H54 (cell line): ENCODE data around the gene UGT1A3.

Experiments used
- DNase-seq: peaks from one replicate; pipeline ENCODE4 v3.0.0; 2011; ENCODE audit warnings: low spot score, mixed read lengths; ENCODE audit not compliant: insufficient read length
- FAIRE-seq: peaks from 3 replicates; lab custom pipeline; 2011; peaks lifted over from hg19 to GRCh38; lab: Jason Lieb, UNC
- POLR2A ChIP-seq: IDR thresholded peaks from 2 replicates; pipeline ENCODE4 v1.6.1; 2011; ENCODE audit warnings: low read depth, mild to moderate bottlenecking, low read length

The UGT1A3 gene

GRCh38 chr2:233802132-233802815 lies 73.4 kb downstream of the UGT1A3 start:
- DNase-seq (no peak), FAIRE-seq (no peak)
- no peak for TF ChIP-seq POLR2A

GRCh38 chr2:233803292-233803911 lies 74.6 kb downstream of the UGT1A3 start:
- TF ChIP-seq POLR2A = no peak
- FAIRE-seq (no peak), DNase-seq (no peak)

GRCh38 chr2:233803994-233804393 lies 75.2 kb downstream of the UGT1A3 start:
- TF ChIP-seq POLR2A = no peak
- DNase-seq = no peak
- FAIRE-seq = no peak

DNA sequence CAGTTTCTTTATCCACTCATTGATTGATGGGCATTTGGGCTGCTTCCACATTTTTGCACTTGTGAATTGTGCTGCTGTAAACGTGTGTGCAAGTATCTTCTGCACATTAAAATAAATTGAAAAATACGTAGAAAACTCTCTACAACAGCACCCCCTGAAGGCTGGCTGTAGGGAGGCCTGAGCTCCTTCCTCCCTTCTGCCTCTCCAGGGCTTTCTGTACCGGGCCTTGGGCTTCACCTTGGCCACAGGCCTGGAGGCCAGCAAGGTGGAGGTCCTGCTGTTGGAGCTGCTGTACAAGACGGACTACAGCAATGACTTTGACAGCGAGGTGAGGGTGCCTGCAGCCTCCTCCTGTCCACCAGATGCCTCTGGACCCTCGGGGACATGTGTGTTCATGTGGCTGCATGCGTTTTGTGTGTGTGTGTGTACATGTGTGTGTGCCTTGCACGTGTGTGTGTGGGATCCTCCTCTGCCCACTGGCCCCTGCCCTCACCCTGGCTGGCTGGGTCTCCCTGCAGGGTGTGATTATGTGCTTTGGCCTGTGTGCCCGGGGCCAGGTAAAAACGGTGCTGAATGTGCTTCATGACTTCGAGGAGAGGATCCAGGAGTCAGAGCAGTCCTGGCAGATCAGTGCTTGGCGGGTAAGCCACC lies 78.5 kb downstream of the UGT1A3 start:
- TF ChIP-seq POLR2A = no peak
- FAIRE-seq (no peak), DNase-seq (no peak)

DNA sequence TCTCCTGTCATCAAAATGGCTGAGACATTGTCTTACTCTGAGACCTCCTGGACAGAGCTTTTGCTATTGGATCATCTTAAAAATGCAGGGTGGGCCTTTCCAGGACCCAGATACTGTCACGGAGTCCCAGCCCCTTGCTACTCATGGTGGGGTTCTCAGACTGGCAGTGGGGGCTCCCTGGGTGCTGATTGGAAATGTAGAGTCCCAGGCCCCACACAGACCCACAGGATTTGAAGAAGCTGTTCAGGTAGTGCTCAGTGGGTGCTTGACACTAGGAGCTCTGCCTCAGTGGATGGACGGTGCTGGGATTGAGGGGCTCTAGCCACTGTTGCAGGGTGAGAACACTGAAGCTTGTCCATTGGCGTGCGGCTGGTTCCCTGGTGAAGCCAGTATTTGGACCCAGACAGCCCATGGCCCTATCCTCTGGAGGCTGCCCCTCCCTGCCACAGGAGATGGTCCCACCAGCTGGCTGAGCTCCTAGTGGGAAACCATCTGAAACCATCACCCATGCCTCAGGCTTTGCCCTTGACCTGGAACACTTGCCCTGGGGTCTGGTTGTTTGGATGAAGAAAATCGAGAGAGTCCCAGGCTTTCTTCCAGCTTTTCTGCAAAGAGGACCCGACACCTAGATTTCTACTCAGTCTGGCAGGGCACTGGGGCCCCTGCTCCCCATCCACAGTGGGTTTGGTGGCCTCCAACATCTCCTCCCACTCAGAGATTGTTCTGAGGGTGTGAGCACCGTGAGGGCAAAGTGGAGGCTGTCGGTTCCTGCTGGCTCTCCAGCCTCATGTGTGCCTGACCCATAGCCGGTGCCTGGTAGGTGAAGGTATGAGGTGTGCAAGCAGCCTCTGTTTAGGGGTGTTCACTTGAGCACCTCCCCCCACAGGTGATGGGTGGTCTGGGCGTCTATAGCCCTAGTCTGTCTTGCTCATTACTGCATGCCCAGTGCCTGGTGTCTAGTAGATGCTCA lies 79.4 kb downstream of the UGT1A3 start:
- no peak for FAIRE-seq
- TF ChIP-seq POLR2A = no peak
- DNase-seq = no peak

DNA sequence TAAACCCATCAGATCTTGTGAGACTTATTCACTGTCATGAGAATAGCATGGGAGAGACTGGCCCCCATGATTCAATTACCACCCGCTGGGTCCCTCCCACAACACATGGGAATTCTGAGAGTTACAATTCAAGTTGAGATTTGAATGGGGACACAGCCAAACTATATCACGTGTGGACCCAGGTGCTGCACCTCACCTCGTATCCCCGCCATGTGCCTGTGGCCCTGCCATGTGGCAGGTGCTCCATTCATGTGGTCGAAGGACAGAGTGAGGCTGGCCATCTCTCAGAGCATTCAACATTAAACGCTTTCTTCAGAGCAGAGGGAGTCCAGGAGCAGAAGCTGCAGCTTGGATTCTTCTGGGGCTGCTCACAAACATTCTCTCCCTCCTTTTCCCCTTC lies 81.5 kb downstream of the UGT1A3 start:
- TF ChIP-seq POLR2A = no peak
- FAIRE-seq (no peak), DNase-seq (no peak)

DNA sequence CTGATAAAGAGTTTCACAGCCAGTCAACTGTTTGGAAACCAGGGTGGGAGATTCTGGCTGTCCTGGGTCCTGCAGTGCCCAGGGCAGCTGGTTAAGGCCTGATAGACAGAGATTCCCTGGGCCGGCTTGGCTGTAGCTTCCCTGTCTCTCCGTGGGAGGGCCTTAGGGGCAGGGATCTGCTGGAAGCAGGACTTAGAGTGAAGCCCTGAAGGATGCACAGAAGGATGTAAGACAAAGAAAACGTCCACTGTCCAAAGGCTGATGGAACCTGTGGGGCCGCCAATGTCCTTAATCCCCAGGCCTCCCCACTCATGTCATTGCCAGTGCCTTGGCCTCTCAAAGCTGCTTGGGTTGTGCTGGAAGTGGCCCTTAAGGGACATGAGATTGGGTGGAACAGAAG lies 82.2 kb downstream of the UGT1A3 start:
- FAIRE-seq = no peak
- no peak for TF ChIP-seq POLR2A
- no peak for DNase-seq

DNA sequence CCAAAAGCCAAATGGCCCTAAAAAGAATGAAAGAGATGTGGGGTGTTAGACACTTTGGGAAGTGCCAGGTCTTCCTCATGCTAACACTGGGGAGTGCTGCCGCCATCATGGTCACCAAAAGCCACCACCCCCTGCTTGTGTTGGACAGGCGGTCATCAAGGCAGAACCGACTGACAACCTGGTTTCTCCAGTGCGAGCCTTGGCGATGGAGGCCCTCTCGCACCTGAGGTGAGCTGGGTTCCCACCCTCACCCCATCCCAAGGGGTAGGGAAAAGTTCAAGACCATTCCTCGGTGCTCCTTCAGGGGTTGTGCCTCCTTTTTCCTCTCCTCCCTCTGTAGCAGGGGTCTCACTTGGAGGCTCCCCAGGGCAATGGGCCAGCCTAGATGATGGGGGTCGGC lies 82.9 kb downstream of the UGT1A3 start:
- no peak for TF ChIP-seq POLR2A
- no peak for FAIRE-seq
- DNase-seq = no peak

DNA sequence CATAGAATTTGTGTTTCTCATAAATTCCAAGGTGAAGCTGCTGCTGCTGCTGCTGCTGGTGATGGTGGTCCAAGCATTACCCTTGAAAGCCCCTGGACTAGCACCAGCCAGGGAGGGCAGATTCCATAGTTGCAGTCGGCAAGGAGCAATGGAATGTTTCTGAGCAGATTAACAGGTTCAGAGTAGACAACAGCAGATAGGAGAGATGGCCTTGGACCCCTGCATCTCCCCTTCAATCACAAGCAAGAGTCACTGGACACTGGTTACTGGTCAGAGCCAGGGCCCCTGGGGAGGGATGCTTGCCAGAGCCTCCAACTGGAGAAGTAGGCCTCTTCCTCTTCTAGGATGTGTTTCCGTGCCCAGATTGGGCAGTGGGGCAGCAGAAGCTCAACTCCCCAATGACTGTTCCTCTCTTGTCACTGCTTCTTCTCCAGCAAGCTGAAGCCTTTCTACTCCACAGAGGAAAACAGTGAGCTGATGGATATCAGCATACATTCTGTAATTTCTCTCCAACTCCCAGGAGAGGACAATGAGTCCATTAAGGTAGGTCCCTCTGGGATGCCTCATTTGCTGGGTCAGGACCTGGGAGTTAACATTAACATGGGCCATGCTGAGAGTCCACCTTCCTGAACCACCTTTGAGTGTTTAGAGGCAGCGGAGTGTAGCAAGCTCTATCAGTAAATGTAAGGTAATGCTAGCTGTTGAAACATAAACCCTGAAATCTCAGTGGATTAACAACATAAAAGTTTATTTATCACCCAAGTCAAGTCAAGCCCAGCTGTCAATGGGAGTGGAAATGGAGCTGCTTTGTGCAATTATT lies 84.6 kb downstream of the UGT1A3 start:
- no peak for FAIRE-seq

GRCh38 chr2:233814056-233814835 lies 85.4 kb downstream of the UGT1A3 start:
- FAIRE-seq = no peak

More for the DNA sequence above, 84.6 kb downstream of the UGT1A3 start:
- no peak for TF ChIP-seq POLR2A
- DNase-seq = no peak

GRCh38 chr2:233815861-233816260 lies 87.0 kb downstream of the UGT1A3 start:
- DNase-seq (no peak), FAIRE-seq (no peak)
- no peak for TF ChIP-seq POLR2A

More at GRCh38 chr2:233814056-233814835, 85.4 kb downstream of the UGT1A3 start:
- peak; percentile 27 for DNase-seq
- TF ChIP-seq POLR2A = no peak

- no peak for FAIRE-seq
- no peak for TF ChIP-seq POLR2A
- no peak for DNase-seq
Measured at GRCh38 chr2:233816334-233816733, 87.5 kb downstream of the UGT1A3 start.
